Liver (tissue), 9 donors: ENCODE results near the gene CPNE8. TPM values are rescaled to one million over a fixed set of nuclear protein-coding genes. Genes with fewer than 3 reads are reported as not detected.

Experiments
- DNase-seq: peaks from one replicate; pipeline ENCODE4 v3.0.0-alpha.2; 2017; ENCODE audit warnings: low spot score
- H3K27ac ChIP-seq, 2 donors: one replicate each; pipeline ENCODE4 v1.7.0; 2013; ENCODE audit warnings: inconsistent platforms in 2 of 2, low read length in 2 of 2, control low read depth in 1 of 2, low read depth in 1 of 2, mild to moderate bottlenecking in 1 of 2
- H3K27me3 ChIP-seq, 4 donors: one replicate each; pipeline versions ENCODE4 v1.6.1 to v1.7.0; 2013; ENCODE audit warnings: low read length in 3 of 4, inconsistent platforms in 1 of 4, mild to moderate bottlenecking in 1 of 4, moderate library complexity in 1 of 4; ENCODE audit not compliant: control insufficient read depth in 4 of 4, insufficient read depth in 4 of 4
- H3K36me3 ChIP-seq, 4 donors: one replicate each; pipeline versions ENCODE4 v1.6.1 to v1.7.0; 2013; ENCODE audit warnings: low read length in 3 of 4, mild to moderate bottlenecking in 3 of 4, low read depth in 1 of 4, moderate library complexity in 1 of 4; ENCODE audit not compliant: control insufficient read depth in 4 of 4, insufficient read depth in 3 of 4
- H3K4me1 ChIP-seq, 4 donors: one replicate each; pipeline versions ENCODE4 v1.6.1 to v1.7.0; 2013; ENCODE audit warnings: low read length in 3 of 4, mild to moderate bottlenecking in 3 of 4, moderate library complexity in 1 of 4; ENCODE audit not compliant: control insufficient read depth in 4 of 4, insufficient read depth in 4 of 4
- H3K4me3 ChIP-seq, 3 donors: one replicate each; pipeline versions ENCODE4 v1.6.1 to v1.7.0; 2013; ENCODE audit warnings: low read length in 3 of 3, control low read depth in 1 of 3, low read depth in 1 of 3, mild to moderate bottlenecking in 1 of 3
- H3K9ac ChIP-seq, 2 donors: one replicate each; pipeline ENCODE4 v1.7.0; 2013; ENCODE audit warnings: low read length in 2 of 2, mild to moderate bottlenecking in 2 of 2, moderate library complexity in 2 of 2, control low read depth in 1 of 2, low read depth in 1 of 2
- H3K9me3 ChIP-seq, 4 donors: one replicate each; pipeline versions ENCODE4 v1.6.1 to v1.7.0; 2013; ENCODE audit warnings: low read length in 3 of 4; ENCODE audit not compliant: control insufficient read depth in 4 of 4
- EGR1 ChIP-seq, 2 donors: IDR thresholded peaks; 2 replicates each; pipeline ENCODE4 v1.6.1; 2016 to 2018; ENCODE audit warnings: antibody characterized with exemption in 2 of 2, low read depth in 2 of 2
- FOXA1 ChIP-seq: IDR thresholded peaks from 2 replicates; pipeline ENCODE4 v1.6.1; 2016; ENCODE audit warnings: antibody characterized with exemption
- FOXA2 ChIP-seq: IDR thresholded peaks from 2 replicates; pipeline ENCODE4 v1.6.1; 2016; ENCODE audit warnings: antibody characterized with exemption
- GABPA ChIP-seq, 2 donors: IDR thresholded peaks in 1 of 2; conservative IDR thresholded peaks in 1 of 2; 2 replicates each; pipeline ENCODE4 v1.6.1; 2016; ENCODE audit warnings: antibody characterized with exemption in 2 of 2, mild to moderate bottlenecking in 1 of 2, moderate library complexity in 1 of 2
- HNF4A ChIP-seq, 2 donors: conservative IDR thresholded peaks; 2 replicates each; pipeline ENCODE4 v1.6.1; 2016; ENCODE audit warnings: antibody characterized with exemption in 2 of 2, mild to moderate bottlenecking in 2 of 2
- HNF4G ChIP-seq: IDR thresholded peaks from 2 replicates; pipeline ENCODE4 v1.6.1; 2016; ENCODE audit warnings: antibody characterized with exemption
- JUND ChIP-seq, 2 donors: IDR thresholded peaks; 2 replicates each; pipeline ENCODE4 v1.6.1; 2016; ENCODE audit warnings: antibody characterized with exemption in 2 of 2
- NR2F2 ChIP-seq: IDR thresholded peaks from 2 replicates; pipeline ENCODE4 v1.6.1; 2016; ENCODE audit warnings: antibody characterized with exemption
- RAD21 ChIP-seq, 2 donors: IDR thresholded peaks; 2 replicates each; pipeline ENCODE4 v1.6.1; 2016; ENCODE audit warnings: antibody characterized with exemption in 2 of 2, mild to moderate bottlenecking in 2 of 2
- RXRA ChIP-seq, 2 donors: IDR thresholded peaks; 2 replicates each; pipeline ENCODE4 v1.6.1; 2017 to 2018; ENCODE audit warnings: antibody characterized with exemption in 2 of 2, mild to moderate bottlenecking in 1 of 2
- SP1 ChIP-seq: IDR thresholded peaks from 2 replicates; pipeline ENCODE4 v1.6.1; 2018; ENCODE audit warnings: antibody characterized with exemption, mild to moderate bottlenecking
- TAF1 ChIP-seq: conservative IDR thresholded peaks from 2 replicates; pipeline ENCODE4 v1.6.1; 2016; ENCODE audit warnings: antibody characterized with exemption, mild to moderate bottlenecking
- YY1 ChIP-seq: IDR thresholded peaks from 2 replicates; pipeline ENCODE4 v1.6.1; 2016; ENCODE audit warnings: antibody characterized with exemption, mild to moderate bottlenecking
- WGBS: extraction: QIAGEN DNeasy Blood & Tissue Kit; methylation state at CpG from one replicate; pipeline ENCODE4 v1.1.7; 2013; 5-methylcytosine and 5-hydroxymethylcytosine counted together
- polyA plus RNA-seq, 2 donors: library from polyadenylated mRNA; stranded (reverse) in 1 of 2; unstranded in 1 of 2; fragments of 200-250 nt in 1 of 2; fragments of >200 nt in 1 of 2; fragmentation: Nextera tagmentation in 1 of 2; extraction: Ambion mirVana in 1 of 2; gene quantifications; one replicate each; pipeline versions ENCODE4 v1.2.1 to v1.2.3, GENCODE V29; 2013 to 2015
- total RNA-seq, 2 donors: library from RNA; depleted of rRNA; stranded (reverse); fragments of >200 nt; gene quantifications; one replicate each; pipeline ENCODE4 v1.2.3, GENCODE V29; 2014
- TF ChIP-seq, protein P1 (sequence below): IDR thresholded peaks from 2 replicates; pipeline ENCODE4 v1.6.1; 2016; ENCODE audit warnings: antibody characterized with exemption
- TF ChIP-seq, protein P2 (sequence below): fragments of 150-350 bp; IDR thresholded peaks from 2 replicates; pipeline ENCODE4 v1.5.1; 2017; ENCODE audit warnings: improper control_type of control experiment, low read depth, low read length; ENCODE audit not compliant: missing input control
- TF ChIP-seq, protein P3 (sequence below): IDR thresholded peaks from 2 replicates; pipeline ENCODE4 v1.6.1; 2016; ENCODE audit warnings: antibody characterized with exemption
- TF ChIP-seq, protein P4 (sequence below): IDR thresholded peaks from 2 replicates; pipeline ENCODE4 v1.6.1; 2016; ENCODE audit warnings: antibody characterized with exemption, mild to moderate bottlenecking
- donor health status: healthy.
- donor health status: healthy.
- donor health status: healthy.
- donor health status: healthy.
- donor health status: healthy.

Gene CPNE8
- total and polyA plus RNA-seq, 4 donors = 4.2 to 27.4 (median 10.9) TPM

DNA sequence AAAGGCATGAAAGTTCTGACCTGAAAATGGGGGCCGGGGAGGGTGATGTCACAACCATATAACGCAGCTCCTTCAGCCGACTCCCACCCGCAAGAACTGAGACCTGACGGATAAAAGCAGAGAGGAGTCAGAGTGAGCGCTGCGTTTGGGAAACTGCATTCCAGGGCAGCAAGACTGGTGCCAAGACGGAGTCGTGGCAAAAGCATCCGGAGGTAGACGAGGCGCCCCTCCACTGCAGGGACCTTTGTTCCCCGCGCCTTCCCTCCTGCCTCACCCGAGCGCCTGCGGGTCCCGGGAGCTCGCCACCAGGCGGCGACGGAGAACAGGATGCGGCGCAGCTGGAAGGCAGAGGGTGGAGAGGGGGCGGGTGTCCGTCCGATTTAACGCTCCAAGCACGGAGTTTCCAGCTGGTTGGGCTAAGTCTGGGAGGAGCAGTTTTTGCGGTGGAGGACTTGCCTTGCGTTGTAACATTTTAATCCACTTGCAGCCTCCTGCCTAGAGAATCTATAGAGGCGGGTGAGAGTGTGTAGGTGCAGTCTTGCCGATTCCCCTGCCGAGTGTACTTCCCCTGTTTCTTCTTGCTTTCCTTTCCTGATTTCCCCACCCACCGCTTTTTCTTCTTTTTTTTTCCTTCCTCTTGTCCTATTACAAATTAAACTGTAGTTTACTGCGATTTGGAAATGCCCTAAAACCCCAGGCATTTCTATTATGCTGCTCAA, 1.2 kb upstream of the CPNE8 start:
- under 1% methylated on average over 36 of the region's 36 CpGs for WGBS
- H3K36me3 ChIP-seq = no peaks in the 10 kb centered on the region
- H3K4me3 ChIP-seq = peak overlapping the region; percentile 59 to 95 (median 78)
- H3K4me1 ChIP-seq = peaks cover 4 to 20% (median 12%) of the 10 kb centered on the region in 4 donors
- H3K9ac ChIP-seq = peak overlapping the region; percentile 57 to 97
- H3K27ac ChIP-seq = peak overlapping the region; percentile 92 to 99
- H3K9me3 ChIP-seq = no peaks in the 10 kb centered on the region
- TF ChIP-seq, protein P1, sequence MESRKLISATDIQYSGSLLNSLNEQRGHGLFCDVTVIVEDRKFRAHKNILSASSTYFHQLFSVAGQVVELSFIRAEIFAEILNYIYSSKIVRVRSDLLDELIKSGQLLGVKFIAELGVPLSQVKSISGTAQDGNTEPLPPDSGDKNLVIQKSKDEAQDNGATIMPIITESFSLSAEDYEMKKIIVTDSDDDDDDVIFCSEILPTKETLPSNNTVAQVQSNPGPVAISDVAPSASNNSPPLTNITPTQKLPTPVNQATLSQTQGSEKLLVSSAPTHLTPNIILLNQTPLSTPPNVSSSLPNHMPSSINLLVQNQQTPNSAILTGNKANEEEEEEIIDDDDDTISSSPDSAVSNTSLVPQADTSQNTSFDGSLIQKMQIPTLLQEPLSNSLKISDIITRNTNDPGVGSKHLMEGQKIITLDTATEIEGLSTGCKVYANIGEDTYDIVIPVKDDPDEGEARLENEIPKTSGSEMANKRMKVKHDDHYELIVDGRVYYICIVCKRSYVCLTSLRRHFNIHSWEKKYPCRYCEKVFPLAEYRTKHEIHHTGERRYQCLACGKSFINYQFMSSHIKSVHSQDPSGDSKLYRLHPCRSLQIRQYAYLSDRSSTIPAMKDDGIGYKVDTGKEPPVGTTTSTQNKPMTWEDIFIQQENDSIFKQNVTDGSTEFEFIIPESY = no peak
- TF ChIP-seq JUND (IDR thresholded peaks at IDR 0.05) = peak in 1 of 2 donors; percentile 12
- TF ChIP-seq FOXA2 = no peak
- TF ChIP-seq EGR1 (IDR thresholded peaks at IDR 0.05; ENCODE audit: low read depth in 2 of 2) = peak; percentile 79 to 85
- peak; percentile 71 for TF ChIP-seq YY1
- TF ChIP-seq GABPA (IDR thresholded peaks at IDR 0.05 in 1 of 2, conservative IDR thresholded peaks at IDR 0.05 in 1 of 2) = peak in 1 of 2 donors; percentile 59
- TF ChIP-seq, protein P2, sequence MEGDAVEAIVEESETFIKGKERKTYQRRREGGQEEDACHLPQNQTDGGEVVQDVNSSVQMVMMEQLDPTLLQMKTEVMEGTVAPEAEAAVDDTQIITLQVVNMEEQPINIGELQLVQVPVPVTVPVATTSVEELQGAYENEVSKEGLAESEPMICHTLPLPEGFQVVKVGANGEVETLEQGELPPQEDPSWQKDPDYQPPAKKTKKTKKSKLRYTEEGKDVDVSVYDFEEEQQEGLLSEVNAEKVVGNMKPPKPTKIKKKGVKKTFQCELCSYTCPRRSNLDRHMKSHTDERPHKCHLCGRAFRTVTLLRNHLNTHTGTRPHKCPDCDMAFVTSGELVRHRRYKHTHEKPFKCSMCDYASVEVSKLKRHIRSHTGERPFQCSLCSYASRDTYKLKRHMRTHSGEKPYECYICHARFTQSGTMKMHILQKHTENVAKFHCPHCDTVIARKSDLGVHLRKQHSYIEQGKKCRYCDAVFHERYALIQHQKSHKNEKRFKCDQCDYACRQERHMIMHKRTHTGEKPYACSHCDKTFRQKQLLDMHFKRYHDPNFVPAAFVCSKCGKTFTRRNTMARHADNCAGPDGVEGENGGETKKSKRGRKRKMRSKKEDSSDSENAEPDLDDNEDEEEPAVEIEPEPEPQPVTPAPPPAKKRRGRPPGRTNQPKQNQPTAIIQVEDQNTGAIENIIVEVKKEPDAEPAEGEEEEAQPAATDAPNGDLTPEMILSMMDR = peak; percentile 79
- peak in 1 of 2 donors; percentile 19 for TF ChIP-seq RXRA (IDR thresholded peaks at IDR 0.05)
- peak in 1 of 2 donors; percentile 55 for TF ChIP-seq HNF4A (conservative IDR thresholded peaks at IDR 0.05)
- TF ChIP-seq, protein P3, sequence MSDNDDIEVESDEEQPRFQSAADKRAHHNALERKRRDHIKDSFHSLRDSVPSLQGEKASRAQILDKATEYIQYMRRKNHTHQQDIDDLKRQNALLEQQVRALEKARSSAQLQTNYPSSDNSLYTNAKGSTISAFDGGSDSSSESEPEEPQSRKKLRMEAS = peak; percentile 54
- TF ChIP-seq HNF4G = no peak
- peak; percentile 87 to 94 for TF ChIP-seq RAD21 (IDR thresholded peaks at IDR 0.05)
- no peaks in the 10 kb centered on the region for H3K27me3 ChIP-seq
- DNase-seq = peak; percentile 81

DNA sequence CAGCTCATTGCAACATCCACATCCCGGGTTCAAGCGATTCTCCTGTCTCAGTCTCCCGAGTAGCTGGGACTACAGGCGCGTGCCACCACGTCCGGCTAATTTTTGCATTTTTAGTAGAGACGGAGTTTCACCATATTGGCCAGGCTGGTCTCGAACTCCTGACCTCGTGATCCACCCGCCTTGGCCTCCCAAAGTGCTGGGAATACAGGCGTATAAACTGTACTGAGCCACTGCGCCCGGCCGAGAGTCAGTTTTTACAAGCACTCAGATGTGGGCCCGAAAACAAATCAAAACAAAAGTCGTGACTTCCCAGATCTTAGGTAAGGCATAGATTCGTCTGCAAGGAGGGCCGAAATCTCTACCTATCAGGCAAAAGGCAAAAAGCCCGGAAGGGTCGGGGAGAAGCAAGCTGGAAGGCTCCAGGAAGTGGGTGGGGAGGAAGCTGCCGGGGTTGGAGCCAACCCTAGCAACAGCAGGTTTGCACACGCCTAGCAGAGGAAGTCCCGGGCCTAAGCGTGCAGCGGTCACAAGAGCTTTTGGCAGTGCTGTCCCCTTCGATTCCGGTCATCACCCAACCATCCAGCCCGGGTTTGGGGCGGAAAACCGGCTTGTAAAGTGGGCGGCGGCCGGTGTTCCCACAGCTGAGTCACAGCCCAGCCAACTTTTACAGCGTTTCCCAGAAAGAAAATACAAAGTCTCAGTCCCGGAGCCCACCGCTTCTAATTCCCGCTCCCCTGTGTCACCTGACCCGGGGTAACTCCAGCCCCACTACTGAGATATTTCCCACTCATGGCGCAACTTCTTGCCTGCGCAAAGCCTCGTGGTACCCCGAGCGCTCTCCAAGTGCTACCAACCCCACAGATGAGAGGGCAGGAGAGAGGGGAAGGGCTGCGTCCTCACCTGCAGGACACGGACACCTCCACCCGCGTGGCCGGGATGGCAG, 583 bp downstream of the CPNE8 start:
- Histone ChIP-seq H3K4me3 (peak overlapping the region; percentile 59 to 95 (median 78)), H3K27ac (peak overlapping the region; percentile 92 to 99)
- peak; percentile 37 to 43 for TF ChIP-seq HNF4A (conservative IDR thresholded peaks at IDR 0.05)
- TF ChIP-seq, protein P1 = peak; percentile 60
- peak in 1 of 2 donors; percentile 53 for TF ChIP-seq RAD21 (IDR thresholded peaks at IDR 0.05)
- peak; percentile 85 to 91 for TF ChIP-seq EGR1 (IDR thresholded peaks at IDR 0.05; ENCODE audit: low read depth in 2 of 2)
- TF ChIP-seq JUND (IDR thresholded peaks at IDR 0.05) = peak; percentile 25 to 44
- TF ChIP-seq YY1 = peak; percentile 56
- peak; percentile 79 for TF ChIP-seq TAF1
- peak; percentile 51 to 80 for TF ChIP-seq GABPA (IDR thresholded peaks at IDR 0.05 in 1 of 2, conservative IDR thresholded peaks at IDR 0.05 in 1 of 2)
- TF ChIP-seq FOXA2 = peak; percentile 19
- peak in 1 of 2 donors; percentile 50 for TF ChIP-seq RXRA (IDR thresholded peaks at IDR 0.05)
- TF ChIP-seq NR2F2 = peak; percentile 51
- peak; percentile 58 for TF ChIP-seq SP1
- TF ChIP-seq, protein P4, sequence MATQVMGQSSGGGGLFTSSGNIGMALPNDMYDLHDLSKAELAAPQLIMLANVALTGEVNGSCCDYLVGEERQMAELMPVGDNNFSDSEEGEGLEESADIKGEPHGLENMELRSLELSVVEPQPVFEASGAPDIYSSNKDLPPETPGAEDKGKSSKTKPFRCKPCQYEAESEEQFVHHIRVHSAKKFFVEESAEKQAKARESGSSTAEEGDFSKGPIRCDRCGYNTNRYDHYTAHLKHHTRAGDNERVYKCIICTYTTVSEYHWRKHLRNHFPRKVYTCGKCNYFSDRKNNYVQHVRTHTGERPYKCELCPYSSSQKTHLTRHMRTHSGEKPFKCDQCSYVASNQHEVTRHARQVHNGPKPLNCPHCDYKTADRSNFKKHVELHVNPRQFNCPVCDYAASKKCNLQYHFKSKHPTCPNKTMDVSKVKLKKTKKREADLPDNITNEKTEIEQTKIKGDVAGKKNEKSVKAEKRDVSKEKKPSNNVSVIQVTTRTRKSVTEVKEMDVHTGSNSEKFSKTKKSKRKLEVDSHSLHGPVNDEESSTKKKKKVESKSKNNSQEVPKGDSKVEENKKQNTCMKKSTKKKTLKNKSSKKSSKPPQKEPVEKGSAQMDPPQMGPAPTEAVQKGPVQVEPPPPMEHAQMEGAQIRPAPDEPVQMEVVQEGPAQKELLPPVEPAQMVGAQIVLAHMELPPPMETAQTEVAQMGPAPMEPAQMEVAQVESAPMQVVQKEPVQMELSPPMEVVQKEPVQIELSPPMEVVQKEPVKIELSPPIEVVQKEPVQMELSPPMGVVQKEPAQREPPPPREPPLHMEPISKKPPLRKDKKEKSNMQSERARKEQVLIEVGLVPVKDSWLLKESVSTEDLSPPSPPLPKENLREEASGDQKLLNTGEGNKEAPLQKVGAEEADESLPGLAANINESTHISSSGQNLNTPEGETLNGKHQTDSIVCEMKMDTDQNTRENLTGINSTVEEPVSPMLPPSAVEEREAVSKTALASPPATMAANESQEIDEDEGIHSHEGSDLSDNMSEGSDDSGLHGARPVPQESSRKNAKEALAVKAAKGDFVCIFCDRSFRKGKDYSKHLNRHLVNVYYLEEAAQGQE = peak; percentile 23
- TF ChIP-seq, protein P3 = peak; percentile 98
- no peak for TF ChIP-seq FOXA1
- no peak for TF ChIP-seq HNF4G

More for the DNA sequence above, 583 bp downstream of the CPNE8 start:
- Histone ChIP-seq H3K9ac (peak overlapping the region; percentile 75 to 97), H3K9me3 (no peaks in the 10 kb centered on the region), H3K27me3 (no peaks in the 10 kb centered on the region), H3K4me1 (peaks cover 6 to 23% (median 13%) of the 10 kb centered on the region in 4 donors), H3K36me3 (no peaks in the 10 kb centered on the region)
- WGBS = 11% methylated on average over 49 of the region's 49 CpGs
- peak; percentile 61 for DNase-seq
